ENCODE measurements around the gene PRR15L.
"Not testable (repeated sequence)": the region's sequence is repeated elsewhere in the genome, so short reads cannot be mapped to it uniquely, and the experiment has no call there.

The PRR15L gene

GRCh38 chr17:47935468-47935867, 22.2 kb downstream of the PRR15L start:
- not testable (repeated sequence) for DNase-seq (ENCODE audit: low read depth)

GRCh38 chr17:47934856-47935255, 22.8 kb downstream of the PRR15L start:
- DNase-seq (ENCODE audit: low read depth), result no peak

- no peak for DNase-seq (ENCODE audit: low read depth)
Measured at GRCh38 chr17:47931848-47932247, 25.8 kb downstream of the PRR15L start.

GRCh38 chr17:47929218-47930000, 28.3 kb downstream of the PRR15L start:
- no peak for DNase-seq (ENCODE audit: low read depth)

- no peak for DNase-seq (ENCODE audit: low read depth)
Measured at GRCh38 chr17:47928415-47928814, 29.3 kb downstream of the PRR15L start.

- DNase-seq (ENCODE audit: low read depth), result no peak
Measured at GRCh38 chr17:47927821-47928400, 29.8 kb downstream of the PRR15L start.

- no peak for DNase-seq (ENCODE audit: low read depth)
Measured at GRCh38 chr17:47925678-47925988, 32.0 kb downstream of the PRR15L start.

GRCh38 chr17:47924785-47925677, 32.7 kb downstream of the PRR15L start:
- DNase-seq (ENCODE audit: low read depth), result no peak

- not testable (repeated sequence) for DNase-seq (ENCODE audit: low read depth)
Measured at GRCh38 chr17:47919889-47920288, 37.8 kb downstream of the PRR15L start.

GRCh38 chr17:47918991-47919390, 38.7 kb downstream of the PRR15L start:
- no peak for DNase-seq (ENCODE audit: low read depth)

- no peak for DNase-seq (ENCODE audit: low read depth)
Measured at GRCh38 chr17:47918006-47918405, 39.7 kb downstream of the PRR15L start.

GRCh38 chr17:47917581-47917980, 40.1 kb downstream of the PRR15L start:
- DNase-seq (ENCODE audit: low read depth), result no peak

GRCh38 chr17:47916489-47917208, 41.0 kb downstream of the PRR15L start:
- DNase-seq (ENCODE audit: low read depth), result no peak

- DNase-seq (ENCODE audit: low read depth), result no peak
Measured at GRCh38 chr17:47915776-47916398, 41.8 kb downstream of the PRR15L start.

GRCh38 chr17:47914306-47914948, 43.3 kb downstream of the PRR15L start:
- DNase-seq (ENCODE audit: low read depth), result no peak

- no peak for DNase-seq (ENCODE audit: low read depth)
Measured at GRCh38 chr17:47913050-47913449, 44.6 kb downstream of the PRR15L start.

- no peak for DNase-seq (ENCODE audit: low read depth)
Measured at GRCh38 chr17:47907932-47908562, 49.6 kb downstream of the PRR15L start.

GRCh38 chr17:47906443-47906842, 51.2 kb downstream of the PRR15L start:
- no peak for DNase-seq (ENCODE audit: low read depth)

GRCh38 chr17:47905221-47905733, 52.4 kb downstream of the PRR15L start:
- DNase-seq (ENCODE audit: low read depth), result no peak

GRCh38 chr17:47902039-47902744, 55.5 kb downstream of the PRR15L start:
- no peak for DNase-seq (ENCODE audit: low read depth)

Measured in T-helper 22 cell (primary cell).